Right kidney (tissue), 9 donors: ENCODE measurements around the gene KCNT2.
"Not testable (repeated sequence)": the region's sequence is repeated elsewhere in the genome, so short reads cannot be mapped to it uniquely, and the experiment has no call there.

Experiments
- DNase-seq: peaks from one replicate; pipeline ENCODE4 v3.0.0-alpha.2; 2016
- long read RNA-seq, 8 donors: transcript quantifications; one replicate each; lab custom pipeline, GENCODE V29; 2026

The KCNT2 gene
- long read RNA-seq, donor 1, result 0 reads
- long read RNA-seq, donor 2, result 0 reads
- long read RNA-seq, donor 3, result 0 reads
- long read RNA-seq, donor 4, result 0 reads
- long read RNA-seq, donor 5, result 0 reads
- long read RNA-seq, donor 6, result 0 reads
- long read RNA-seq, donor 7, result 0 reads
- long read RNA-seq, donor 8, result 0 reads

DNA sequence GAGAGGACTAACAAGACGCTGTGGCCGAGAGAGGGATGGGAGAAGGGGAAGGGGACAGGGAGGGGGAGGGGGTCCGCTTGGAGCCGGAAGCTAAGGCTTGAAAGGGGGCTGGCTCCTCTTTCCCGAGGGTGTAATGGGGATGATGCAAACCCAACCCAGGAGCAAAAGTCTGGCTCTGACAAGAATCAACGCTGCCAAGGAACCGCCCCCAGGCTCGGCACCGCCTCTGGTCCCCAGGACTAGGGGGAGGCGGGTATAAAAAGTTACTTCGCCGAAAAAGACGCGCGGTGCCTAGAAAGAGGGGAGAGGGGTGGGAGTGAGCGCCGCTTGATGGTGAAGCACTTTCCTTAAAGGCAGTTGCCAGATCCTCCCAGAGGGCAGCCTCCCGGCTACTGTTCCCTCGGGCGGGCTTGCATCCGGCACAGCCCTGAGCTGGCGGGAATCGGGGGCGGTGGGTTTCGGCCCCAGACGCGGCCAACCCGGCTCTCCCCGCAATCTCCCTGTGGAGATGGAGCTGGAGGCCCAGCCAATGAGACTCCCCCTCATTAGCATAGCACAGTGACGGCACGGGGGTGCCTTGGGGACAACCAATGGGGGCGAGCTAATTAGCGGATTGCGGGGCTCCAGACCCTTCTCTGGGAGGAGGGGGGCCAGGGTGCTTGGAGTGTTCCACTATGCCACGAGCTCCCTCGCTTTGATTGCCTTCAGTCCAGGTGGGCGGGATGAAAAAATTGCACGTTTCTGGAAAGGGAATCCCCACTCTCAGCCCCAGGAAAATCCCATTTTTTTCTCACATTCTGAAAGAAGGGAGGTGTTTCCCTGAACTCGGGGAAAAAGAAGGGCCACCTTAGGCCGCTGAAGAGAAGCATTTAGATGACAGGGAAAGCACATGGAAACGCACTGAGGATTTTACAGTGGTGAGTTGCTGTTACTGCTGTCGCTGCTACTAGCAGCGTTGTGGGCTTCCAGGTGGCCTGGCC, at the start of gene KCNT2:
TSS of gene KCNT2 (minus strand) at position 51 of the 980 bp plus-strand sequence. CDS start 131 bp downstream, outside the sequence.
- DNase-seq, result peak; percentile 87

DNA sequence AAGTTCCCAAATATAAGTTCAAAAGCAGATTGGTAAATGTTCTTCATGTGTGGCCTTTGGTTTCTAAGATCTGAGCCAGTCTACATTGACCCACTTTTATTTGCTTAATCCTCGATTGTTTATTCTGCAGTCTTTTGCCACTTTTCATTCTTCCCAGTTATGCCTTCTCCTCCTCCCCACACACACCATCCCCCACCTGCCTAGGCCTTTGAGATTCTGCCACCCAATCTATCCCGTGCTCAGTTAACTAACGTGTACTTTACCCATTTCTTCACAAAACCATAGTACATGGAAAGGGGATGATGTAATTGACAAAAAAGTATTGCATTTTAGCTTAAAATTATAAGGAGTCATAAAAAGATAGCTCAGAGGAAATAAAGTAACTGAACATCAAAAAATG, 47.3 kb upstream of the KCNT2 start:
- no peak for DNase-seq

DNA sequence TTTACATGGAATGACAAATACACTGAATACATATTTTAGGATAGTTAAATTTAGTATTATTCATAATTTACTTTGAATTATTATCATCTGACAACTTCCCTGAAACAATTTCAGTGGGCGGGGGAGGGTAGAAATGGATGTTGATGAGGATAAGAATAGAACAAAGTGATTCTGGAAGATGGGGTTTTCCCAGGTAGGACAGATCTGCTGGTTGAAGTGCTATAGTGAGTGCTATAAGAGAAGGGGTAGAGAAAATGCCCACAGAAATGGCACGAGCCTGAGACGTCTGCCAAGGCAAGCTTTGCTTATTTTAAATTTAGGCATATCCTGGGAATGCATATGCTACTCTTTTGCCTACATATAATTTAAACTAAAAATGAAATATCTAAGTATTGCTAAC, 46.8 kb upstream of the KCNT2 start:
- DNase-seq, result no peak

DNA sequence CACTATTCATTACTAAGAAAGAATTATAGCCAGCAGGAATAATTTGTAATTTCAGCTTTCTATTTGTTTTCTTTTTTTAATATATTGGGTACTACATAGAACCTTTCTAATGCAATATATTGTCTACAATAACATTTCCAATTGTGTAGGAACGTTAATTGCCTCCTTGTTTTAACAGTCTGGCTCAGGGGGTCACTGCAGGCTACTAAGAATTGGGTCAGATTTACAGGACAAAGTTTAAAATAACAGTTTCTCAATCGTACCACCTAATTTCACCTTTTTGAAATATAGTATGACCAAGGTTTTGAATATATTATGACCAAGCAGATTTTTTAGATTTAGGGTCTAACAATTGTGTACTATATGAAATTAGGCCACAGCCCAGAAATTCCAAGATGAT, 46.0 kb upstream of the KCNT2 start:
- no peak for DNase-seq

DNA sequence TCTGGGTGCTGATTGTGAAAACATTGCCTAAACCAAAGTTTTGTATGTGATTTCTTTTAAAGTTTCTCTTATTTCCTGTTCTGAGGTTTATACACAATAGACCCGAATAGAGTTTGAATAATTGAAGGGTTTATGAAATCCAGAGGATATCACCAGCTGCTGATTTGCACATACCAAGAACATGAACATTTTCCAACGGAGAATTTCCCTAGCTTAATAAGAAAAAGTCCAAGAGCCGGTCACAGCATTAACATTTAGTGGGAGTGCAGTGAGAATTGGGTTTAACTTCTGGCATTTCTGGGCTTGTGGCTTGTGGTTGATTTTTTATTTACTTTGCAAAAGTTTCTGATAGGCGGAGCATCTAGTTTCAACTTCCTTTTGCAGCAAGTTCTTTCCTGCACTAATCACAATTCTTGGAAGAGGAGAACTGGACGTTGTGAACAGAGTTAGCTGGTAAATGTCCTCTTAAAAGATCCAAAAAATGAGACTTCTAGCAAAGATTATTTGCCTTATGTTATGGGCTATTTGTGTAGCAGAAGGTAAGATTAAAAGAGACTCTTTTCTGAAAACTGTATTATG, 43.5 kb upstream of the KCNT2 start, which contains the start of gene CFH:
TSS of gene CFH (plus strand) at position 407 of the 579 bp plus-strand sequence. CDS start at position 482, 75 bp downstream.
- peak; percentile 7 for DNase-seq

DNA sequence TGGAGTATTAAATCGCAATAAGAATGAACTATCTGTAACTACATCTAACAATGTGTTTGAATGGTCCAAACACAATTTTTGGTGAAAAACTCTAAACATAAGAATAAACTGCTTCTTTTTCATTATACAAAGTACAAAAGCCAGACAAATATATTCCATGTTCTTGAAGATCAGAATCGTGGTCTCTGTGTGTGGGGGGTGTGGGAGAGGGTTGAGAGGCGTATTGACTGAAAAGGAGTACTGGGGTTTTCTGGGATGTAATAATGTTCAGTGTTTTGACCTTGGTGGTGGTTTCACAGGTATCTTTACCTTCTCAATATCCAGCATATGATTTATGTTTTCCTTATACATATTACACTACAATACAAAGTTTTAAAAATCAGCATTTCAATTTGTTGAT, 42.8 kb upstream of the KCNT2 start:
- DNase-seq, result no peak

DNA sequence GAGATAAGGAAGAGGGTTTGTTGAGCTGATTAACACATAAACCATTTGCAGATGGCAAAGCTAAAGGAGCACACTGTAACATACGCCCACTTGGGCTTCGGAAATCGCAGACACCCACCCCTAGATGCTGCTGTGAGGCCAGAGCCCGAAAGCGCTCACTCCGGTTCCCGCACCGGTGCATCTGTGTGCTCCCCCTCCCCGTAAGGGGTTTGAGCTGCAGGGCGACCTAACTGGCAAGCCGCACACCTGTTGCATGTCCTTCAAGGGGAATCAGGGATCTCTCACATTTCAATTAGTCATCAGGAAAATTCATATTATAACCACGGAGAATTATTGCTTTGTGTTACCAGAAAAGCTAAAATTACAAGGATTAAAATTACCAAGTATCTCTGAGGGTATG, 42.2 kb upstream of the KCNT2 start:
- no peak for DNase-seq

DNA sequence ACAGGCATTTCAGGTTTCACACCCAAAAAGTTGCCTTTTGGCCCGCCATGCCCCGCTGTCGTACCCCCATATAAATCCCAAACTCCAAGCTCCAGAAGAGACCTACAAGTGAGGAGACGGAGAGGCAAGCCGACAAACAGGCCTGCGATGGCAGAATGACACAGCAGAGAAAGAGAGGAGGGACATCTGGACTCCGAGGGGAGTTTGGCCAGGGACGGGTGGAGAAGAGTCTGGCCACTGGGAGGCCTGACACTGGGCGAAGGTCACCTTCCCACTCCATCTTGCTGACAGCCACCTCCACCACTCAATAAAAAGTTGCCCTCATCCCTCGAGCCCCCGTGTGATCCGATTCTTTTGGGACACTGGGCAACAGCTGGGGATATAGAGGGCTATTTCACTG, 41.8 kb upstream of the KCNT2 start:
- DNase-seq, result no peak

DNA sequence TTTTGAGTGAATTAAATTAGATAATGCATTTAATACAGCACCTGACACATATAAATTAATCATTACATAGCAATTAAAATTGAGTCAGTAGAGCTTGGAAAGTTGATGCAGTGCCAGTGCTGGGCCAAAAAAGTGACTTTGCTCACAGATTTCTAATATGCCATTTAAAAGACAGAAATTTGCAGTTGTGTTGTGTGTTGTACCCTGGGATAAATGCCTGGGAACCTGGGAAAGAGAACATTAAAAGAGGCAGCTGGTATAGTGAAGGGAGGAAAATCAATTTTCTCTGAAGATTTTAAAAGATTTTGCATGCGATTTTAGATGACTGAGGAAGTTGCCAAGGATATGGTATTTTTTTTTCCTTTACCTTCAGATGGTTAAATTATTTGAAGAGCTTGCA, 32.7 kb upstream of the KCNT2 start:
- DNase-seq, result no peak

DNA sequence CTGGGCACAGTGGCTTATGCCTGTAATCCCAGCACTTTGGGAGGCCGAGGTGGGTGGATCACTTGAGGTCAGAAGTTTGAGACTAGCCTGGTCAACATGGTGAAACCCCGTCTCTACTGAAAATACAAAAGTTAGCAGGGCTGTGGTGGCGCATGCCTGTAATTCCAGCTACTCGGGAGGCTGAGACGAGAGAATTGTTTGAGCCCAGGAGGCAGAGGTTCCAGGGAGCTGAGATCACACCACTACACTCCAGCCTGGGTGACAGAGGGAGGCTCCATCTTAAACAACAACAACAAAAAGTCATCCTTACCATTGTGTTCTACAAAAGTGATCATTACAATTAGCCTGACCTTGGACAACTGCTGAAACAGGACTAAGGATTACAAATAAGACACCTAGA, 31.1 kb upstream of the KCNT2 start:
- DNase-seq, result not testable (repeated sequence)

DNA sequence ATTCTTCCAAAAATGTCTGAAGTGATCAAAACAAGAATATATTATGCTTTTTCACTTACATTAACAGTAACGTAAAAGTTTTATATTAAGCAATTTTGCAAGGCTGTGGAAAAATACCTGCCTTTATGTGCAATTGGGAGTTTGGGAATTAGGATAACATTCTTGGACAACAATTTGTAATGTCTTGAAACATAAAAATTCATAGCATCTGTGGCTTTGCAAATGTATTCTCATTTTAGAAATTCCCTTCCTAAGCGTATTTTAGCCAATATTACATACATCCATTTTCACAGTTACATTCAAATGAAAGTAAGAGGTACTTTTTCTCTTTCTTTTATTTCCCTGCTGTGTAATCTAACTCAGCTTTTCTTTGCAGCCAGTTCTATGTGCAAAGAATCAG, 30.2 kb upstream of the KCNT2 start:
- no peak for DNase-seq

DNA sequence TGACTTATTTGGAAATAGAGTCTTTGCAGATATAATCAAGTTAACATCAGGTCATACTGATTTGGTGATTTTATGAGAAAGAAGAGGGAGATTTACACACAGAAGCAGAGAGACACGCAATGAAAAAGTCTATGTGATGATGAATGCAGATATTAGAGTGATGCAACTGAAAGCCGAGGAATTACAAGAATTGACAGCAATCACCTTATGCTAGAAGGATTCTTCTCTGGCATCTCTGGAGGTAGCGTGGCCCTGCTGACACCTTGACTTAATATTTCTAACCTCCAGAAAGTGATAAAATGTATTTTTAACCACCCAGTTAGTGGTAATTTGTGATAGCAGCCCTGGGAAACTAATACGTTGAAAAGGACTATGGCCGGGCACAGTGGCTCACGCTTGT, 29.4 kb upstream of the KCNT2 start:
- no peak for DNase-seq

DNA sequence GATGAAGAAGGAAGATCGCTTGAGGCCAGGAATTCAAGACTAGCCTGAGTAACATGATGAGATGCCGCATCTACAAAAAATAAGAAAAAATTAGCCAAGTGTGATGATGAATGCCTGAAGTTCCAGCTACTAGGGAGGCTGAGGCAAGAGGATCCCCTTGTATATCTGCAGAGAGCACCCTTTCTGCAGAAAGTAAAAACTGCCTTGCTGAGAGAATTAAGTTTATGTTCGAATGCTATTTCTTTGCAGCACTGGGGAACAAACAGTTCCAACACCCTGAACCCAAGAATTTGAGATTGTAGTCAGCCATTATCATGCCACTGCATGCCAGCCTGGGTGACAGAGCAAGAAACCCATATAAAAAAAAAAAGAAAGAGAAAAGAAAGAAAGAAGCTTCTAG, 20.6 kb upstream of the KCNT2 start:
- DNase-seq, result no peak

DNA sequence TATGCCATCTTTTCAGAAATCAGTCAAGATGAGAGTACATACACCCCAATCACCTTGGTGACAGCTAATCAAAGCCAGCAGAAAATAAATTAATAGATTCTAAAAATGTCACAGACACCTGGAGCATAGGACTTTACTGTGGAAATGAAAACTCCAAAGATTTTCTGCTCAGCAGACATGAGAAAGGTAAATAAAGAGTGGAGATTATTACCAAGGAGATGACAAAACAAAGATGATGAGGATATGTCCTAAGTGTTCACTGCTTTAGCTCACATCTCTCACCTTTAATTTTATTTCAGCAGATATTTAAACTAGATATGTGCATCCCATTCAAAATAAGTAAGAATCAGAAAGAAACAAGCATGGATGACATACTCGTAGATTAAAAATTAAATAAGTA, 14.8 kb upstream of the KCNT2 start:
- DNase-seq, result no peak

DNA sequence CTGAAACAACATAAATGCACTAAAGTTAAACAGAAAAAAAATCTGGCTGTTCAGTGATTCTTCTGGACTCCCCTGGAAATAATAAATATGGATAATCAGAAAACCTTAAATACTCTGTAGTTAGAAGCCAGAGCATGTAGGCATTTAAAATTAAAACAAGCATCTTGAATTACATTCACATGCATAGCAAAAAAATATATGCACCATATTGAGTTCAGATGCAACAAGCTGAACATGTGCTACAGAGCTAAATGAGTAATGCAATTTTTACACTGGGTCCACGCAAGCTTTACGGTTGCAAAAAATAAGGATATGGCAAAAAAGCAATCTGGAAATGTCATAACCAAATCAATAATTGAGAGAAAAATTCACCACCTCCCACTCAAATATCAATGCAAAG, 11.5 kb upstream of the KCNT2 start:
- no peak for DNase-seq

DNA sequence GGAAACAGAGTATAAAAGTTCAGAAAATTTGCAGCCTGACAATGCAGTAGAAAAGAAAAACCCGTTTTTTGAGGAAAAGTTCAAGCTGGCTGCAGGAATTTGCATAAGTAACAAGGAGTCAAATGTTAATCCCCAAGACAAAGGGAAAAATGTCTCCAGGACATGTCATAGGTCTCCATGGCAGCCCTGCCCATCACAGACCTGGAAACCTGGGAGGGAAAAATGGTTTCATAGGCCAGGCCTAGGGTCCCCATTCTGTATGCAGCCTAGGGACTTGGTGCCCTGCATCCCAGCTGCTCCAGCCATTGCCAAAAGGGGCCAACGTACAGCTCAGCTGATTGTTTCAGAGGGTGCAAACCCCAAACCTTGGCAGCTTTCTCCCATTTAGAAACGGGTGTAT, 3.6 kb upstream of the KCNT2 start:
- DNase-seq, result no peak

DNA sequence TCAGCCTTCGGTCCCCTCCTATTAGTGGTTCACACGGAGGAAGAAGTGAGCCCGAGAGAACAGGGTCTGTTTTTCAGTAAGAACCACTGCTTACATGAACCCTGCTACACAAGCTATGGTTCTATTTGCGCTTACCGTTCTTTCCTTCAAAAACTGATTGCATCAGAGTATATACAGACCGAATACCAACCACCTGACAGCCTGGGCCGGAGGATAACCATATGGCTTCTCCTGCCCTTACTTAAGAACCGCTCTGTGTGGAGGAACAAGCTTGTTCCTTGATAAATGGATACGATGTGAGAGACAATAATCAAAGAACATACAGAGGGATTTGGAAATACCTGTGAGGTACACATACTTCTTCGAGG, 1.1 kb upstream of the KCNT2 start:
- no peak for DNase-seq

DNA sequence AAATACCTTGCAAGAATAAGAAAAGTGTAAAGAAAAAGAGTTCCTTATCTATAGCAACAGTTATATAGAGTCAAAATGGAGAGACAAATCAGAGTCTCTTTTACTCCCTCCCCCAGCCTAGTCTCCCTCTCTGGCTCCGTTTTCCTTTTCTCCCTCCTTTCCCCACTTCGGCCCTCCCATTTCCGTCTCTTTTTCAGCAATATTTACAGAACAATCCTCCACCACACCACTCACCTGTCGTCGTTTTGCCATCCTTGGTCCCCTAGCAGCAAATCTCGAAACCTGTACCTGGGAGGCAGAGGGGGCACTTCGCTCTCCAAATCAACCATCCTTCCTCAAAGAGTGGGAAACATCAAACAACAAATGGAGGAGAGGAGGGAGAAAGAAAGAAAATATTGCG, 259 bp downstream of the KCNT2 start:
- DNase-seq, result no peak

DNA sequence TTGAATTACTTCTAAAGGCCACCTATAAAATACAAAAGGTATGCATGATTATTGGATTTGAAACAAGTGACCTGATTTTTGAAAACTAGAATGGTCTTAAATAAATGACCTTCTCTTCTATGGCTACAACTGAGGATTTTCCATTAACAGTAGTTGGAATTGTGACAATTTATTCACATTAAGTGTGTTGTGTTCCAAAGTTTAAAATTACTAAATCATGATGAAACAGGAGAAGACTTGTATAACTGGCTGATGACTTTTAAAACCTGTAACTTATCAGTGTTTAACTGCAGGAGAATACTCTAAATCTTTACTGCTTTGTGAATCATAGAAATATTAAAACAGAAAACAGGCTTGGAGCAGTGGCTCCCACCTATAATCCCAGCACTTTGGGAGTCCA, 4.6 kb downstream of the KCNT2 start:
- no peak for DNase-seq

DNA sequence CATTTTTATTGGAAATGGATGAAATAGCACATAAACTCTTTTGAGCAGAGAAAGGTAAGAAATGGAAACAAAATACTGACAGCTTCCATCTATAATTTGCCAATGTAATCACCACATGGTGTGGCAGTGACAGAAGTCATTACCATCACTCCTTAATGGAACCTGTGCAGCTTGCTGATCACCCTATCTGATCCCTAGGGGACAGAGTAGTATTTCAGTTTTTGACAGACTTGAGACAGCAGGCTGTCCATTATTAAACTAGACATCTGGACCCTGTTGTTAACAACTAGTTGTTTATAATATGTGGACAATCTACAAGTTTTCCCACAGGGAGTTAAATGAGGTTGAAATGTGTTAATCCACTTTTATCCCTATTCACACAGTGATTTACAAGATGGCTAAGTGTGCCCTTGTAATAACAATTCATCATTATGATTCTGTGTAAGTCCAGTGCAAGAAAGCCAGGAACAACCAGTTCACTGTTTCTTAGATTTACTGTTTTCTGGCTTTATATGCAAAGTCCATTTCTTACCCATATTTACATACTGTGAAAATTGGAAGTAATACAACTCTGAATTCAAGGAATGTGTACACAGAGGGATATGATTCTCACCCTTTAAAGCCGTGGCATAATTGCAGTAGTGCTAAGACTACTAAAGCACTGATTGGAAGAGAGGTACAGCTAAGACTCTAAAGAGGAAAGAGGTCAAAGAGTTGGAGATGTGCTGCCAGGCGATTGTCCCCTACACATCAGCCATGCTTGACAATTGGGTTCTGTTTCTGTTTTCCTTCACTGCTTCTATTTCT, 9.1 kb downstream of the KCNT2 start:
- no peak for DNase-seq

DNA sequence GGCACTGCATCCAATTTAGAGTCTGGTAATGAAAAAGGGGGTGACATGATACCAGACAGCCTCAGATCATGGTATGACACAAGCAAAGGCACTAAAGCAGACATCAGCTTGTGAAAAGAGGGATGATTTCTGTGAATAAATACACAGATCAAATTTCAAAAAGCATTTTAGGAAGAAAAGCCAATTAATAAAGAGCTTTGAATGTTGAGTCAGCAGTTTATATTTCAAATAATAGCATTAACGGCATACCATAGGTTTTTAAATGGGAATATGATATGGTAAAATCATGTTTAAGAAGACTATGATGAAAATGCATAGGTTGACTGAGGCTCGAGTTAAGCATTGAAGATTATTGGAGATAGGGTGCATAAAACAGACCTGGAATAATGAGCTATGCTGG, 13.5 kb downstream of the KCNT2 start:
- DNase-seq, result no peak

DNA sequence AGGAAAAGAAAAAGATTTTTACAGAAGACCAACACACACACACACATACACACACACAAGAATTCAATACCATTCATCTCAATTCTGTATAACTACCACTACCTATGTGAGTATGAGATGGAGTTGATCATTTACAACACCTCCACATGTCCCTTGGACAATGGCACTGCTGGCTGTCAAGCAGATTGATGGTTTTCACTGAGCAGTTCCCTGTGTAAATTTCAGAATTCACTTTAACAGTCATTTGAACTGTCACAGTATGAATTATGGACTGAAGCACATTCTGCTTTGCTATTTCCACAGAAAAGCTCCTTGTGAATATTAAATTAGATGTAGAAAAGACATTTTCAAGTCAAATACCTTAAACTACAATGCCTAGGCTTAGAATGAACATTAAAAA, 14.3 kb downstream of the KCNT2 start:
- no peak for DNase-seq

DNA sequence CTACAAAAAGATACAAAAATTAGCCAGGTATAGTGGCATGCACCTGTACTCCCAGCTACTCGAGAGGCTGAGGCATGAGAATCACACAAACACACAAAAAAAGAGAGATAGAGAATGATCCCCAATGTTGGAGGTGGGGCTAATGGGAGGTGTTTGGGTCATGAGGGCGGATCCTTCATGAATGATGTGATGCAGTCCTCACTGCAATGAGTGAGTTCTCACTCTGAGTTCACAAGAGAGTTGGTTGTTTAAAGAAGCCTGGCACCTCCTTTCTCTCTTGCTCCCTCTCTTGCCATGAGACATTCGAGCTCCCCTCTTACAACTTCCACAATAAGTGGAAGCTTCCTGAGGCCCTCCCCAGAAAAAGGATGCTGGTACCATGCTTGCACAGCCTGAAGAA, 17.3 kb downstream of the KCNT2 start:
- no peak for DNase-seq
